B cell (primary cell): Measurements from ENCODE around the gene NRAP. TPM values are rescaled to one million over a fixed set of nuclear protein-coding genes. Genes with fewer than 3 reads are reported as not detected.

Experiments
- ATAC-seq: fragments of 200-7000 bp; cut with Tn5 transposase; one replicate; pipeline ENCODE4 v1.10.0; 2021; ENCODE audit warnings: low read depth, mild to moderate bottlenecking, moderate number of reproducible peaks, moderate library complexity
- CTCF ChIA-PET: fragments of 350-600 bp; sonication (Branson Sonifier 250); formaldehyde crosslinking; loops from one replicate; lab custom pipeline; 2021; ENCODE audit warnings: antibody characterized with exemption, inconsistent platforms; lab: Charles Lee
- POLR2A ChIA-PET: fragments of 350-600 bp; sonication (Branson Sonifier 250); formaldehyde crosslinking; loops from one replicate; lab custom pipeline; 2021; ENCODE audit warnings: antibody characterized with exemption; lab: Charles Lee
- DNase-seq: peaks from one replicate; pipeline ENCODE4 v3.0.0; 2013
- H2AFZ ChIP-seq: 2 replicates; pipeline ENCODE4 v1.6.1; 2012; ENCODE audit warnings: mild to moderate bottlenecking, low read depth, low read length; ENCODE audit not compliant: insufficient read depth, poor library complexity, severe bottlenecking
- H3K27ac ChIP-seq, 2 donors: 1 replicate in 1 of 2; 2 replicates in 1 of 2; pipeline ENCODE4 v1.5.1; 2012 to 2013; ENCODE audit warnings: low read length in 2 of 2, mild to moderate bottlenecking in 2 of 2, moderate library complexity in 1 of 2
- H3K27me3 ChIP-seq, 4 experiments: fragments of 200-600 bp in 1 of 4; sonication (generic) in 1 of 4; replicated peaks in 1 of 4; 1 replicate in 2 of 4; 2 replicates in 2 of 4; pipeline versions ENCODE4 v1.6.1 to v1.7.0; 2013 to 2016; ENCODE audit warnings: low read length in 3 of 4, mild to moderate bottlenecking in 2 of 4, mixed read lengths in 1 of 4, moderate library complexity in 1 of 4; ENCODE audit not compliant: insufficient read depth in 4 of 4, control insufficient read depth in 3 of 4; ENCODE audit errors: control extremely low read depth in 1 of 4
- H3K36me3 ChIP-seq, 2 experiments: replicated peaks in 1 of 2; 1 replicate in 1 of 2; 2 replicates in 1 of 2; pipeline versions ENCODE4 v1.6.1 to v1.7.1; 2013; ENCODE audit warnings: low read length in 1 of 2; ENCODE audit not compliant: insufficient read depth in 2 of 2, control insufficient read depth in 1 of 2; ENCODE audit errors: control extremely low read depth in 1 of 2, extremely low read depth in 1 of 2
- H3K4me1 ChIP-seq, 2 donors: fragments of 200-600 bp in 1 of 2; sonication (generic) in 1 of 2; 1 replicate in 1 of 2; 2 replicates in 1 of 2; pipeline versions ENCODE4 v1.5.1 to v1.6.1; 2013 to 2017; ENCODE audit warnings: low read length in 2 of 2; ENCODE audit not compliant: control insufficient read depth in 2 of 2, insufficient read depth in 2 of 2
- H3K4me2 ChIP-seq: replicated peaks from 2 replicates; pipeline ENCODE3; 2012; ENCODE audit warnings: mild to moderate bottlenecking, low read depth, low read length; ENCODE audit not compliant: poor library complexity, severe bottlenecking
- H3K4me3 ChIP-seq, 5 experiments: fragments of 200-600 bp in 1 of 5; sonication (generic) in 1 of 5; 1 replicate in 3 of 5; 2 replicates in 2 of 5; pipeline versions ENCODE4 v1.5.1 to v1.7.0; 2011 to 2016; ENCODE audit warnings: low read length in 4 of 5, mild to moderate bottlenecking in 4 of 5, low read depth in 2 of 5, control low read depth in 1 of 5, moderate library complexity in 1 of 5; ENCODE audit not compliant: insufficient read depth in 1 of 5; ENCODE audit errors: control extremely low read depth in 1 of 5, extremely low read depth in 1 of 5
- H3K79me2 ChIP-seq: fragments of 200-600 bp; sonication (generic); one replicate; pipeline ENCODE4 v1.6.0; 2016; ENCODE audit warnings: low read length; ENCODE audit not compliant: control insufficient read depth, insufficient read depth
- H3K9ac ChIP-seq: fragments of 200-600 bp; sonication (generic); 2 replicates; pipeline ENCODE4 v1.6.1; 2017; ENCODE audit warnings: mild to moderate bottlenecking, low read length, moderate library complexity
- H3K9me3 ChIP-seq, 3 donors: one replicate each; pipeline versions ENCODE4 v1.6.1 to v1.7.1; 2013; ENCODE audit warnings: low read length in 2 of 3; ENCODE audit not compliant: control insufficient read depth in 2 of 3, insufficient read depth in 1 of 3; ENCODE audit errors: control extremely low read depth in 1 of 3
- H4K20me1 ChIP-seq: 2 replicates; pipeline ENCODE4 v1.6.0; 2012; ENCODE audit warnings: mild to moderate bottlenecking, low read length; ENCODE audit not compliant: insufficient read depth, control insufficient read depth, poor library complexity, severe bottlenecking
- H3K27ac Mint-ChIP-seq: one replicate; pipeline ENCODE4 v1.8.0; 2021; ENCODE audit warnings: mixed read lengths
- H3K27me3 Mint-ChIP-seq: one replicate; pipeline ENCODE4 v1.8.0; 2021; ENCODE audit warnings: mixed read lengths
- H3K4me1 Mint-ChIP-seq: one replicate; pipeline ENCODE4 v1.8.0; 2021; ENCODE audit warnings: mixed read lengths
- H3K4me3 Mint-ChIP-seq: one replicate; pipeline ENCODE4 v1.8.0; 2021; ENCODE audit warnings: mixed read lengths
- H3K9me3 Mint-ChIP-seq: one replicate; pipeline ENCODE4 v1.8.0; 2022; ENCODE audit warnings: mixed read lengths; ENCODE audit not compliant: insufficient read depth
- EZH2 ChIP-seq: IDR thresholded peaks from 2 replicates; pipeline ENCODE4 v1.6.1; 2012; ENCODE audit warnings: borderline replicate concordance, low read depth, mild to moderate bottlenecking, moderate library complexity, low read length; ENCODE audit not compliant: insufficient read depth, poor library complexity, severe bottlenecking
- WGBS: methylation state at CpG from one replicate; pipeline ENCODE4 v1.1.5; 2013; ENCODE audit warnings: missing lambda C conversion rate; ENCODE audit not compliant: insufficient coverage; 5-methylcytosine and 5-hydroxymethylcytosine counted together
- intact Hi-C: fragments of 100-400 bp; cut with micrococcal nuclease; formaldehyde crosslinking; loops from one replicate; pipeline ENCODE4 v1.10.0; 2022
- polyA plus RNA-seq: library from polyadenylated mRNA; depleted of rRNA; stranded (reverse); fragments of >200 nt; gene quantifications from 2 replicates; pipeline ENCODE4 v1.2.3, GENCODE V29; 2012
- total RNA-seq, 2 donors: library from RNA; stranded (reverse); fragments of 120-200 nt in 1 of 2; gene quantifications; 1 replicate in 1 of 2; 2 replicates in 1 of 2; pipeline versions ENCODE4 v1.2.3 to v1.2.4, GENCODE V29; 2013 to 2022
- TF ChIP-seq, protein P1 (sequence below): fragments of 200-600 bp; IDR thresholded peaks from one replicate; pipeline ENCODE4 v1.8.0; 2022; ENCODE audit warnings: antibody characterized with exemption, mild to moderate bottlenecking

Gene NRAP
- total and polyA plus RNA-seq, 2 donors (not counting 1 experiment from before 2014, with no cell fraction given), result not detected

DNA sequence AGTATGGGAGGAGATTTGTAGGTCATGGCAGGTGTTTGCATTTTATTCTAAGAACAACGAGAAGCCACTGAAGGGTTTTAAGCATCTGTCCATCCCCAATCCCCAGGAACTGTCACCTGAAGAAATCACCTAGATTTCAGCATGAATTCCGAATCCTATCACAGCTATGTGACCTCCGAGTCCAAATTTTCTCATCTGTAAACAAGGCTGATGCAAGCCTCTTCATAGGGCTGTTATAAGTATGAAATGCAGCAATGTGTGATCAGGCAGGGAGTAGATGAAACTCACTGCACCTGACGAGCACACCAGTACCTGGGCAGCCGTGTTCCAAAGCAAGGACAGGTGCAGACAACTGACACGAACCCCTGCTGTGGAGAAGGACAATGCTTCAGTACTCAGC, 97.0 kb downstream of the NRAP start:
- Mint-ChIP-seq H3K4me1 (peaks cover 5% of the 10 kb centered on the region), H3K27me3 (no peaks in the 10 kb centered on the region), H3K27ac (no peak overlapping the region), H3K4me3 (no peak overlapping the region), H3K9me3 (no peaks in the 10 kb centered on the region)
- Histone ChIP-seq H3K9me3 (no peaks in the 10 kb centered on the region), H4K20me1 (no peaks in the 10 kb centered on the region), H3K36me3 (no peaks in the 10 kb centered on the region), H3K9ac (no peak overlapping the region), H3K27ac (no peak overlapping the region), H3K4me3 (no peak overlapping the region), H3K4me1 (peaks cover 2 to 7% of the 10 kb centered on the region in 2 donors), H2AFZ (no peak overlapping the region), H3K27me3 (peaks cover 0 to 2% (median 0%) of the 10 kb centered on the region in 4 experiments), H3K4me2 (no peak overlapping the region), H3K79me2 (no peaks in the 10 kb centered on the region)
- DNase-seq (no peak), ATAC-seq (no peak)
- WGBS, result 73% methylated on average over 3 of the region's 6 CpGs
- intact Hi-C loops, result no loop called here
- POLR2A ChIA-PET, result no interaction called here
- CTCF ChIA-PET, result no interaction called here
- no peak for TF ChIP-seq EZH2

DNA sequence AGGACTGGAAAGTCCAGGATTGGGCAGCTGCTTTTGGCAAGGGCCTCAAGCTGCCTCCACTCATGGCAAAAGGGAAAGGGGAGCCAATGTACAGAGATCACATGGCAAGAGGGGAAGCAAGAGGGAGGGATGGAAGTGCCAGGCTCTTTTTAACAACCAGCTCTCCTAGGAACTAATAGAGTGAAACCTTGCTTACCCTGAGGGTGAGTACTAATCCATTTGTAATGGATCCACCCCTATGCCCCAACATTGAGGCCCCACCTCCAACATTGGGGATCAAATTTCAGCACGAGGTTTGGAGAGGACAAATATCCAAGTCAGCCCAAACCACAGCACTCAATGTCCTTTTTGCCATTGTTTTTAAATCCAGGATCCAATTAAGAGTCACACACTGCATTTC, 98.5 kb downstream of the NRAP start:
- no peak for DNase-seq
- H3K27ac ChIP-seq, result no peak overlapping the region
- peaks cover 2 to 7% of the 10 kb centered on the region in 2 donors for H3K4me1 ChIP-seq
- H3K27me3 Mint-ChIP-seq, result no peaks in the 10 kb centered on the region
- no peaks in the 10 kb centered on the region for H3K9me3 Mint-ChIP-seq
- no peak for ATAC-seq
- no peak overlapping the region for H3K4me3 Mint-ChIP-seq
- no peaks in the 10 kb centered on the region for H3K36me3 ChIP-seq
- ChIA-PET CTCF (no interaction called here), POLR2A (no interaction called here)
- TF ChIP-seq EZH2, result no peak
- TF ChIP-seq, protein P1, sequence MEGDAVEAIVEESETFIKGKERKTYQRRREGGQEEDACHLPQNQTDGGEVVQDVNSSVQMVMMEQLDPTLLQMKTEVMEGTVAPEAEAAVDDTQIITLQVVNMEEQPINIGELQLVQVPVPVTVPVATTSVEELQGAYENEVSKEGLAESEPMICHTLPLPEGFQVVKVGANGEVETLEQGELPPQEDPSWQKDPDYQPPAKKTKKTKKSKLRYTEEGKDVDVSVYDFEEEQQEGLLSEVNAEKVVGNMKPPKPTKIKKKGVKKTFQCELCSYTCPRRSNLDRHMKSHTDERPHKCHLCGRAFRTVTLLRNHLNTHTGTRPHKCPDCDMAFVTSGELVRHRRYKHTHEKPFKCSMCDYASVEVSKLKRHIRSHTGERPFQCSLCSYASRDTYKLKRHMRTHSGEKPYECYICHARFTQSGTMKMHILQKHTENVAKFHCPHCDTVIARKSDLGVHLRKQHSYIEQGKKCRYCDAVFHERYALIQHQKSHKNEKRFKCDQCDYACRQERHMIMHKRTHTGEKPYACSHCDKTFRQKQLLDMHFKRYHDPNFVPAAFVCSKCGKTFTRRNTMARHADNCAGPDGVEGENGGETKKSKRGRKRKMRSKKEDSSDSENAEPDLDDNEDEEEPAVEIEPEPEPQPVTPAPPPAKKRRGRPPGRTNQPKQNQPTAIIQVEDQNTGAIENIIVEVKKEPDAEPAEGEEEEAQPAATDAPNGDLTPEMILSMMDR, result no peak
- no peaks in the 10 kb centered on the region for H4K20me1 ChIP-seq
- H3K27me3 ChIP-seq, result peaks cover 0 to 2% (median 0%) of the 10 kb centered on the region in 4 experiments
- no CpG with 5 or more reads among the region's 1 CpG for WGBS
- no peaks in the 10 kb centered on the region for H3K9me3 ChIP-seq
- no peaks in the 10 kb centered on the region for H3K79me2 ChIP-seq
- H2AFZ ChIP-seq, result no peak overlapping the region
- intact Hi-C loops, result no loop called here
- H3K4me1 Mint-ChIP-seq, result peaks cover 5% of the 10 kb centered on the region
- H3K27ac Mint-ChIP-seq, result no peak overlapping the region
- no peak overlapping the region for H3K4me2 ChIP-seq
- no peak overlapping the region for H3K9ac ChIP-seq
- H3K4me3 ChIP-seq, result no peak overlapping the region
